Smooth muscle cell (in vitro differentiated cells): ENCODE data around the gene ZBTB39. TPM values are rescaled to one million over a fixed set of nuclear protein-coding genes. Genes with fewer than 3 reads are reported as not detected.

Experiments used
- DNase-seq: peaks from one replicate; lab custom pipeline; 2025; ENCODE audit not compliant: unreplicated experiment; lab: John Stamatoyannopoulos, UW
- H2AFZ ChIP-seq: fragments of 200-600 bp; sonication (generic); 2 replicates; pipeline ENCODE4 v1.6.0; 2016; ENCODE audit warnings: antibody characterized with exemption, low read depth, mild to moderate bottlenecking
- H3F3A ChIP-seq: fragments of 200-600 bp; sonication (generic); 2 replicates; pipeline ENCODE4 v1.6.0; 2017; ENCODE audit warnings: antibody characterized with exemption, low read depth
- H3K27ac ChIP-seq: fragments of 200-600 bp; sonication (generic); 2 replicates; pipeline ENCODE4 v1.5.1; 2016; ENCODE audit warnings: low read depth, mild to moderate bottlenecking
- H3K27me3 ChIP-seq: fragments of 200-600 bp; sonication (generic); 2 replicates; pipeline ENCODE4 v1.6.1; 2016; ENCODE audit warnings: low read depth, mild to moderate bottlenecking
- H3K36me3 ChIP-seq: fragments of 200-600 bp; sonication (generic); 2 replicates; pipeline ENCODE4 v1.5.1; 2016; ENCODE audit warnings: low read depth
- H3K4me1 ChIP-seq: fragments of 200-600 bp; sonication (generic); 2 replicates; pipeline ENCODE4 v1.5.1; 2016; ENCODE audit warnings: low read depth
- H3K4me2 ChIP-seq: fragments of 200-600 bp; sonication (generic); 2 replicates; pipeline ENCODE4 v1.6.0; 2016; ENCODE audit warnings: mild to moderate bottlenecking
- H3K4me3 ChIP-seq: fragments of 200-600 bp; sonication (generic); 2 replicates; pipeline ENCODE4 v1.5.1; 2016; ENCODE audit warnings: mild to moderate bottlenecking
- H3K79me2 ChIP-seq: fragments of 200-600 bp; sonication (generic); 2 replicates; pipeline ENCODE4 v1.6.0; 2016; ENCODE audit warnings: low read depth, mild to moderate bottlenecking
- H3K9ac ChIP-seq: fragments of 200-600 bp; sonication (generic); 2 replicates; pipeline ENCODE4 v1.6.0; 2016; ENCODE audit warnings: low read depth
- H3K9me3 ChIP-seq: fragments of 200-600 bp; sonication (generic); replicated peaks from 2 replicates; pipeline ENCODE4 v1.5.1; 2016; ENCODE audit warnings: low read depth
- H4K20me1 ChIP-seq: fragments of 200-600 bp; sonication (generic); 2 replicates; pipeline ENCODE4 v1.6.0; 2016; ENCODE audit warnings: low read depth
- CTCF ChIP-seq: fragments of 200-600 bp; sonication (generic); IDR thresholded peaks from 2 replicates; pipeline ENCODE4 v1.5.1; 2017; ENCODE audit warnings: borderline replicate concordance, mild to moderate bottlenecking, antibody characterized with exemption; ENCODE audit not compliant: insufficient read depth, poor library complexity, severe bottlenecking
- WGBS: methylation state at CpG from one replicate; pipeline ENCODE4 v1.1.7; 2016; ENCODE audit warnings: low lambda C conversion rate; 5-methylcytosine and 5-hydroxymethylcytosine counted together
- polyA plus RNA-seq: library from polyadenylated mRNA; unstranded; fragments of >200 nt; fragmentation: Nextera tagmentation; extraction: Ambion mirVana; gene quantifications from 2 replicates; pipeline ENCODE4 v1.2.1, GENCODE V29; 2016
- total RNA-seq: library from RNA; depleted of rRNA; stranded (reverse); fragments of >200 nt; gene quantifications from 2 replicates; pipeline ENCODE4 v1.2.3, GENCODE V29; 2014

ZBTB39 gene
- total and polyA plus RNA-seq, 2 experiments from 2014 or later: 3.6 to 8.5 TPM

- DNase-seq: no peak
- no peaks in the 10 kb centered on the region for H3K79me2 ChIP-seq
- no peaks in the 10 kb centered on the region for H3K9me3 ChIP-seq
- no peaks in the 10 kb centered on the region for H3K36me3 ChIP-seq
- H4K20me1 ChIP-seq: no peaks in the 10 kb centered on the region
- TF ChIP-seq CTCF: no peak
- H3F3A ChIP-seq: no peaks in the 10 kb centered on the region
- WGBS: 86% methylated on average over 7 of the region's 7 CpGs
- H3K9ac ChIP-seq: no peak overlapping the region
- no peak overlapping the region for H2AFZ ChIP-seq
- no peaks in the 10 kb centered on the region for H3K27me3 ChIP-seq
- H3K4me2 ChIP-seq: no peak overlapping the region
- H3K27ac ChIP-seq: no peak overlapping the region
- peaks cover 4% of the 10 kb centered on the region for H3K4me1 ChIP-seq
- no peak overlapping the region for H3K4me3 ChIP-seq
Measured at GRCh38 chr12:57031789-57032188, 25.4 kb upstream of the ZBTB39 start.

GRCh38 chr12:57031138-57031725 is 24.9 kb upstream of the ZBTB39 start:
- Histone ChIP-seq H2AFZ (no peak overlapping the region), H3K27me3 (no peaks in the 10 kb centered on the region), H3K27ac (no peak overlapping the region), H3K4me1 (peaks cover 4% of the 10 kb centered on the region), H4K20me1 (no peaks in the 10 kb centered on the region), H3K9ac (no peak overlapping the region), H3F3A (no peaks in the 10 kb centered on the region), H3K4me3 (no peak overlapping the region), H3K4me2 (no peak overlapping the region), H3K79me2 (no peaks in the 10 kb centered on the region), H3K9me3 (no peaks in the 10 kb centered on the region), H3K36me3 (no peaks in the 10 kb centered on the region)
- DNase-seq: no peak
- TF ChIP-seq CTCF: no peak
- WGBS: 82% methylated on average over 2 of the region's 2 CpGs

- no peaks in the 10 kb centered on the region for H4K20me1 ChIP-seq
- no peak overlapping the region for H3K9ac ChIP-seq
- no peaks in the 10 kb centered on the region for H3K36me3 ChIP-seq
- WGBS: 91% methylated on average over 7 of the region's 7 CpGs
- peaks cover 4% of the 10 kb centered on the region for H3K4me1 ChIP-seq
- H3K27ac ChIP-seq: no peak overlapping the region
- H3F3A ChIP-seq: no peaks in the 10 kb centered on the region
- no peak overlapping the region for H3K4me3 ChIP-seq
- no peaks in the 10 kb centered on the region for H3K79me2 ChIP-seq
- no peak overlapping the region for H2AFZ ChIP-seq
- no peaks in the 10 kb centered on the region for H3K27me3 ChIP-seq
- no peak overlapping the region for H3K4me2 ChIP-seq
- DNase-seq: no peak
- H3K9me3 ChIP-seq: no peaks in the 10 kb centered on the region
- no peak for TF ChIP-seq CTCF
Measured at GRCh38 chr12:57029457-57029856, 23.1 kb upstream of the ZBTB39 start.

- H3F3A ChIP-seq: no peaks in the 10 kb centered on the region
- no peak for TF ChIP-seq CTCF
- no peaks in the 10 kb centered on the region for H3K9me3 ChIP-seq
- H3K27me3 ChIP-seq: no peaks in the 10 kb centered on the region
- 81% methylated on average over 5 of the region's 5 CpGs for WGBS
- H4K20me1 ChIP-seq: no peaks in the 10 kb centered on the region
- peaks cover 4% of the 10 kb centered on the region for H3K4me1 ChIP-seq
- no peak for DNase-seq
- no peak overlapping the region for H3K9ac ChIP-seq
- H3K36me3 ChIP-seq: no peaks in the 10 kb centered on the region
- no peak overlapping the region for H3K4me2 ChIP-seq
- no peak overlapping the region for H3K4me3 ChIP-seq
- no peaks in the 10 kb centered on the region for H3K79me2 ChIP-seq
- no peak overlapping the region for H3K27ac ChIP-seq
- H2AFZ ChIP-seq: no peak overlapping the region
Measured at GRCh38 chr12:57027805-57028153, 21.4 kb upstream of the ZBTB39 start.
